H9 (cell line): ENCODE data around the gene IFIT5. TPM values are rescaled to one million over a fixed set of nuclear protein-coding genes. Genes with fewer than 3 reads are reported as not detected.

Experiments used
- DNase-seq: peaks from one replicate; pipeline ENCODE4 v3.0.0-alpha.2; 2017
- H2AFZ ChIP-seq: one replicate; pipeline ENCODE4 v1.6.1; 2013; ENCODE audit warnings: mild to moderate bottlenecking, low read length, control low read depth, moderate library complexity
- H2AK5ac ChIP-seq: 2 replicates; pipeline ENCODE4 v1.6.1; 2013; ENCODE audit warnings: low read length, control low read depth, mixed read lengths; ENCODE audit not compliant: insufficient read length
- H2BK120ac ChIP-seq: one replicate; pipeline ENCODE4 v1.6.1; 2013; ENCODE audit warnings: low read depth, mild to moderate bottlenecking, low read length, control low read depth, inconsistent platforms; ENCODE audit not compliant: poor library complexity, severe bottlenecking
- H2BK12ac ChIP-seq: 2 replicates; pipeline ENCODE4 v1.6.1; 2013; ENCODE audit warnings: low read length, control low read depth, mixed read lengths, low read depth; ENCODE audit not compliant: insufficient read length
- H2BK15ac ChIP-seq: 2 replicates; pipeline ENCODE4 v1.6.1; 2013; ENCODE audit warnings: low read depth, low read length, control low read depth
- H2BK20ac ChIP-seq: one replicate; pipeline ENCODE4 v1.6.1; 2013; ENCODE audit warnings: low read depth, mild to moderate bottlenecking, low read length, control low read depth, inconsistent platforms; ENCODE audit not compliant: poor library complexity, severe bottlenecking
- H2BK5ac ChIP-seq: 2 replicates; pipeline ENCODE4 v1.6.1; 2013; ENCODE audit warnings: low read length, control low read depth, mixed read lengths; ENCODE audit not compliant: insufficient read length
- H3K14ac ChIP-seq: 2 replicates; pipeline ENCODE4 v1.6.1; 2013; ENCODE audit warnings: low read length, control low read depth; ENCODE audit not compliant: insufficient read depth
- H3K18ac ChIP-seq: 2 replicates; pipeline ENCODE4 v1.6.1; 2013; ENCODE audit warnings: low read depth, mild to moderate bottlenecking, mixed read lengths, low read length, control low read depth; ENCODE audit not compliant: insufficient read length
- H3K23ac ChIP-seq: 2 replicates; pipeline ENCODE4 v1.6.1; 2013; ENCODE audit warnings: low read length, control low read depth, mixed read lengths, low read depth; ENCODE audit not compliant: insufficient read length
- H3K23me2 ChIP-seq: 2 replicates; pipeline ENCODE4 v1.6.1; 2013; ENCODE audit warnings: low read depth, mild to moderate bottlenecking, mixed read lengths, low read length, control low read depth; ENCODE audit not compliant: insufficient read length, poor library complexity, severe bottlenecking
- H3K27ac ChIP-seq: 2 replicates; pipeline ENCODE4 v1.5.1; 2013; ENCODE audit warnings: low read length, control low read depth, mixed read lengths, low read depth; ENCODE audit not compliant: insufficient read length
- H3K27me3 ChIP-seq: 2 replicates; pipeline ENCODE4 v1.6.1; 2013; ENCODE audit warnings: low read length, control low read depth, inconsistent platforms; ENCODE audit not compliant: insufficient read depth
- H3K4ac ChIP-seq: 2 replicates; pipeline ENCODE4 v1.6.1; 2013; ENCODE audit warnings: low read depth, mild to moderate bottlenecking, control low read depth, inconsistent platforms, low read length, moderate library complexity
- H3K4me1 ChIP-seq: 2 replicates; pipeline ENCODE4 v1.6.1; 2013; ENCODE audit warnings: low read length, control low read depth, inconsistent platforms; ENCODE audit not compliant: insufficient read depth
- H3K4me2 ChIP-seq: 2 replicates; pipeline ENCODE4 v1.6.1; 2013; ENCODE audit warnings: low read length, control low read depth, mixed read lengths; ENCODE audit not compliant: insufficient read length, insufficient read depth
- H3K56ac ChIP-seq: 2 replicates; pipeline ENCODE4 v1.6.1; 2013; ENCODE audit warnings: low read depth, mild to moderate bottlenecking, mixed read lengths, low read length, control low read depth; ENCODE audit not compliant: insufficient read length
- H3K79me1 ChIP-seq: 2 replicates; pipeline ENCODE4 v1.6.1; 2013; ENCODE audit warnings: low read depth, mild to moderate bottlenecking, moderate library complexity, low read length, control low read depth, inconsistent platforms; ENCODE audit not compliant: insufficient read depth, poor library complexity, severe bottlenecking
- H3K79me2 ChIP-seq: 2 replicates; pipeline ENCODE4 v1.6.1; 2013; ENCODE audit warnings: low read length, control low read depth, inconsistent platforms; ENCODE audit not compliant: insufficient read depth
- H3K9ac ChIP-seq: 2 replicates; pipeline ENCODE4 v1.6.1; 2013; ENCODE audit warnings: low read length, control low read depth, mixed read lengths; ENCODE audit not compliant: insufficient read length; ENCODE audit errors: extremely low read depth
- H3K9me3 ChIP-seq: one replicate; pipeline ENCODE4 v1.6.1; 2013; ENCODE audit warnings: low read depth, low read length, inconsistent platforms; ENCODE audit not compliant: control insufficient read depth
- H3T11ph ChIP-seq: one replicate; pipeline ENCODE4 v1.6.1; 2013; ENCODE audit warnings: mild to moderate bottlenecking, low read length, control low read depth, inconsistent platforms
- H4K20me1 ChIP-seq: one replicate; pipeline ENCODE4 v1.6.1; 2013; ENCODE audit not compliant: control insufficient read depth, insufficient read length, insufficient read depth
- H4K5ac ChIP-seq: 2 replicates; pipeline ENCODE4 v1.6.1; 2013; ENCODE audit warnings: low read depth, mild to moderate bottlenecking, mixed read lengths, low read length, control low read depth; ENCODE audit not compliant: insufficient read length
- H4K8ac ChIP-seq: replicated peaks from 2 replicates; pipeline ENCODE4 v1.6.1; 2013; ENCODE audit warnings: low read length, control low read depth, mixed read lengths, low read depth; ENCODE audit not compliant: insufficient read length
- H4K91ac ChIP-seq: 2 replicates; pipeline ENCODE4 v1.6.1; 2013; ENCODE audit warnings: low read depth, mild to moderate bottlenecking, moderate library complexity, mixed read lengths, low read length, control low read depth; ENCODE audit not compliant: insufficient read length
- H3K27ac Mint-ChIP-seq, 3 experiments: 2 replicates in 2 of 3; 3 replicates in 1 of 3; pipeline ENCODE4 v1.8.0; 2020 to 2021; ENCODE audit warnings: mixed read lengths in 3 of 3, mild to moderate bottlenecking in 1 of 3, moderate library complexity in 1 of 3
- H3K27me3 Mint-ChIP-seq: 2 replicates; pipeline ENCODE4 v1.8.0; 2021; ENCODE audit warnings: low read depth, mild to moderate bottlenecking, moderate library complexity, mixed read lengths
- H3K36me3 Mint-ChIP-seq, 3 experiments: 2 replicates in 2 of 3; 3 replicates in 1 of 3; pipeline ENCODE4 v1.8.0; 2020 to 2021; ENCODE audit warnings: low read depth in 3 of 3, mixed read lengths in 3 of 3; ENCODE audit not compliant: insufficient read depth in 1 of 3
- H3K4me1 Mint-ChIP-seq, 2 experiments: 2 replicates each; pipeline ENCODE4 v1.8.0; 2020; ENCODE audit warnings: mixed read lengths in 2 of 2
- H3K4me3 Mint-ChIP-seq, 2 experiments: 2 replicates in 1 of 2; 3 replicates in 1 of 2; pipeline ENCODE4 v1.8.0; 2020 to 2021; ENCODE audit warnings: mild to moderate bottlenecking in 2 of 2, mixed read lengths in 2 of 2, moderate library complexity in 1 of 2
- H3K9me3 Mint-ChIP-seq, 2 experiments: 2 replicates in 1 of 2; 3 replicates in 1 of 2; pipeline ENCODE4 v1.8.0; 2020; ENCODE audit warnings: mild to moderate bottlenecking in 2 of 2, mixed read lengths in 2 of 2, moderate library complexity in 1 of 2
- CTCF ChIP-seq: fragments of 200-600 bp; sonication (generic); conservative IDR thresholded peaks from 3 replicates; pipeline ENCODE4 v1.8.0; 2021; ENCODE audit warnings: antibody characterized with exemption, mild to moderate bottlenecking
- total RNA-seq: library from RNA; stranded (reverse); gene quantifications from 2 replicates; pipeline ENCODE4 v1.2.1, GENCODE V29; 2021

IFIT5 gene
- total RNA-seq, 1 experiment from 2014 or later = 2.3 TPM

- H3K9me3 ChIP-seq = no peaks in the 10 kb centered on the region
- no peak overlapping the region for H3K56ac ChIP-seq
- no peaks in the 10 kb centered on the region; the same call in 1 of the 2 replicates for H3K4me1 ChIP-seq
- no peak overlapping the region for H4K8ac ChIP-seq
- H3K9ac ChIP-seq = no peak overlapping the region
- no peak overlapping the region for H2BK120ac ChIP-seq
- H3K23me2 ChIP-seq = no peaks in the 10 kb centered on the region
- no peak overlapping the region for H3T11ph ChIP-seq
- H3K27me3 Mint-ChIP-seq = no peaks in the 10 kb centered on the region; the same call in 1 of the 2 replicates
- H3K4me3 Mint-ChIP-seq = no peak overlapping the region
- H4K20me1 ChIP-seq = no peaks in the 10 kb centered on the region
- no peak overlapping the region for H3K23ac ChIP-seq
- no peak overlapping the region for H2BK12ac ChIP-seq
- no peak overlapping the region for H2BK20ac ChIP-seq
- H3K18ac ChIP-seq = no peak overlapping the region
- H3K27ac Mint-ChIP-seq = no peak overlapping the region
- H2BK15ac ChIP-seq = no peak overlapping the region
- H3K9me3 Mint-ChIP-seq = peaks cover 0 to 2% of the 10 kb centered on the region in 2 experiments; a peak in 2 of 5 replicates
- H2AFZ ChIP-seq = no peak overlapping the region
- H3K27me3 ChIP-seq = no peaks in the 10 kb centered on the region
- H3K27ac ChIP-seq = no peak overlapping the region
- H3K79me2 ChIP-seq = no peaks in the 10 kb centered on the region; the same call in 1 of the 2 replicates
- H3K4ac ChIP-seq = no peak overlapping the region
- no peak overlapping the region for H3K4me2 ChIP-seq
- no peak overlapping the region for H4K91ac ChIP-seq
- TF ChIP-seq CTCF = no peak
- no peak overlapping the region for H4K5ac ChIP-seq
- H3K36me3 Mint-ChIP-seq = no peaks in the 10 kb centered on the region
- no peaks in the 10 kb centered on the region for H3K79me1 ChIP-seq
- no peak for DNase-seq
- H3K4me1 Mint-ChIP-seq = peaks cover 9% of the 10 kb centered on the region in 2 experiments
- H3K14ac ChIP-seq = no peak overlapping the region
- H2BK5ac ChIP-seq = no peak overlapping the region
- H2AK5ac ChIP-seq = no peak overlapping the region
Measured at GRCh38 chr10:89371079-89371478, 43.3 kb upstream of the IFIT5 start.
